Endothelial cell of umbilical vein (primary cell): ENCODE data around the gene KRT6C.

Source experiments
- EZH2 ChIP-seq: IDR thresholded peaks from 2 replicates; pipeline ENCODE4 v1.6.1; 2012; ENCODE audit warnings: borderline replicate concordance, low read depth, mild to moderate bottlenecking, moderate library complexity, low read length, inconsistent platforms; ENCODE audit not compliant: severe bottlenecking
- FOS ChIP-seq: IDR thresholded peaks from 2 replicates; pipeline ENCODE4 v1.6.1; 2011; ENCODE audit warnings: mild to moderate bottlenecking, low read length, moderate library complexity, borderline replicate concordance; ENCODE audit not compliant: insufficient read depth
- POLR2AphosphoS5 ChIP-seq: IDR thresholded peaks from 2 replicates; pipeline ENCODE4 v1.6.1; 2012; ENCODE audit warnings: low read depth, mild to moderate bottlenecking, control low read depth, low read length, moderate library complexity; ENCODE audit not compliant: insufficient read depth
- TF ChIP-seq, protein P1 (sequence below), 2 donors: IDR thresholded peaks; 1 replicate in 1 of 2; 2 replicates in 1 of 2; pipeline ENCODE4 v1.5.1; 2011; ENCODE audit warnings: low read length in 2 of 2, mild to moderate bottlenecking in 2 of 2, moderate library complexity in 2 of 2, control low read depth in 1 of 2, inconsistent platforms in 1 of 2, low read depth in 1 of 2; ENCODE audit not compliant: insufficient read depth in 1 of 2; ENCODE audit errors: extremely low read depth in 1 of 2

- TF ChIP-seq, protein P1, sequence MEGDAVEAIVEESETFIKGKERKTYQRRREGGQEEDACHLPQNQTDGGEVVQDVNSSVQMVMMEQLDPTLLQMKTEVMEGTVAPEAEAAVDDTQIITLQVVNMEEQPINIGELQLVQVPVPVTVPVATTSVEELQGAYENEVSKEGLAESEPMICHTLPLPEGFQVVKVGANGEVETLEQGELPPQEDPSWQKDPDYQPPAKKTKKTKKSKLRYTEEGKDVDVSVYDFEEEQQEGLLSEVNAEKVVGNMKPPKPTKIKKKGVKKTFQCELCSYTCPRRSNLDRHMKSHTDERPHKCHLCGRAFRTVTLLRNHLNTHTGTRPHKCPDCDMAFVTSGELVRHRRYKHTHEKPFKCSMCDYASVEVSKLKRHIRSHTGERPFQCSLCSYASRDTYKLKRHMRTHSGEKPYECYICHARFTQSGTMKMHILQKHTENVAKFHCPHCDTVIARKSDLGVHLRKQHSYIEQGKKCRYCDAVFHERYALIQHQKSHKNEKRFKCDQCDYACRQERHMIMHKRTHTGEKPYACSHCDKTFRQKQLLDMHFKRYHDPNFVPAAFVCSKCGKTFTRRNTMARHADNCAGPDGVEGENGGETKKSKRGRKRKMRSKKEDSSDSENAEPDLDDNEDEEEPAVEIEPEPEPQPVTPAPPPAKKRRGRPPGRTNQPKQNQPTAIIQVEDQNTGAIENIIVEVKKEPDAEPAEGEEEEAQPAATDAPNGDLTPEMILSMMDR (IDR thresholded peaks at IDR 0.05; ENCODE audit: extremely low read depth in 1 of 2, insufficient read depth in 1 of 2, low read depth in 1 of 2, low read length in 2 of 2): no peak
- no peak for TF ChIP-seq POLR2AphosphoS5
- no peak for TF ChIP-seq EZH2
- TF ChIP-seq FOS: no peak
Measured at GRCh38 chr12:52488736-52489135, 15.1 kb upstream of the KRT6C start.
